CD4-positive, alpha-beta T cell treated with Interleukin-10 for 1 hour (primary cell): Measurements from ENCODE around the gene AVPR1B.

Source experiments
- DNase-seq: peaks from one replicate; pipeline ENCODE4 v3.0.0-alpha.2; 2020

AVPR1B gene, protein sequence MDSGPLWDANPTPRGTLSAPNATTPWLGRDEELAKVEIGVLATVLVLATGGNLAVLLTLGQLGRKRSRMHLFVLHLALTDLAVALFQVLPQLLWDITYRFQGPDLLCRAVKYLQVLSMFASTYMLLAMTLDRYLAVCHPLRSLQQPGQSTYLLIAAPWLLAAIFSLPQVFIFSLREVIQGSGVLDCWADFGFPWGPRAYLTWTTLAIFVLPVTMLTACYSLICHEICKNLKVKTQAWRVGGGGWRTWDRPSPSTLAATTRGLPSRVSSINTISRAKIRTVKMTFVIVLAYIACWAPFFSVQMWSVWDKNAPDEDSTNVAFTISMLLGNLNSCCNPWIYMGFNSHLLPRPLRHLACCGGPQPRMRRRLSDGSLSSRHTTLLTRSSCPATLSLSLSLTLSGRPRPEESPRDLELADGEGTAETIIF

DNA sequence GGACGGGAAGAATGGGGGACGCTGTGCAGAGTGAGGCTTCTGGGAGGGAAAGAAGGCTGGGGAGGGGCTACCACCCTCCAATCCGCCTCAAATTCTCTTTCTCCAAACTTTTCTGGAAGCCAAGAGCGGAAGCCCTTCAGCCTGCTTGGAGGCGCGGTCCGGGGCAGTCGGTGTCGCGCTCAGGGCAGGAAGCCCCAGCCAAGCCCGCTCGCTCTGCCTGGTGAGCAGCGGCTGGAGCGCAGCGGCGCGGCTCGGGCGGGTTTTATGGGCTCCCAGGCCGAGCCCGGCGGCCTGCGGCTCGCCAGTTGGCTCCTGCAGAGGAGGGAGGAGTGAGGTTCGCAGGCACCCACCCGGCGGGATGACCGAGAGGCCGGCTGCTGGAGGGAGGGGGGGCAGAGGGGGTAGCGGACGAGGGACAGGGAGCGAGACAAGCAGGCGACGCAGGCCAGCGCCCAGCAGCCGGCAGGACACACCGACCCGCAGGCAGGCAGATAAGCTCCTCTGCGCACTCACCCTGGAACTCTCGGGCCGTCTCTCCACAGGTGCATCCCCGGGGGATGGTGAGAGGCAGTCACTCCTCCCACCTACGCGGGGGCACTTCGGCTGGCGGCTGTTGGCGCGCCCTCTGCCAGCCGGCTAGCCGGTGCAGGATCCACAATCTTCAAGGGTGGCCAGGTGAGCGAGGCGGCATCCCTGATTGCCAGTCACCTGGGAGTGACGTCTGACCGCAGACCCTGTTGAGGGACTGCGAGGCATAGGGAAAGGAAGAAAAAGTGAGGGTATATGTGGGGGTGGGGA lies at the start of gene AVPR1B:
TSS of gene AVPR1B (minus strand) at position 238 of the 798 bp plus-strand sequence. CDS start 498 bp downstream, outside the sequence.
- no peak for DNase-seq

DNA sequence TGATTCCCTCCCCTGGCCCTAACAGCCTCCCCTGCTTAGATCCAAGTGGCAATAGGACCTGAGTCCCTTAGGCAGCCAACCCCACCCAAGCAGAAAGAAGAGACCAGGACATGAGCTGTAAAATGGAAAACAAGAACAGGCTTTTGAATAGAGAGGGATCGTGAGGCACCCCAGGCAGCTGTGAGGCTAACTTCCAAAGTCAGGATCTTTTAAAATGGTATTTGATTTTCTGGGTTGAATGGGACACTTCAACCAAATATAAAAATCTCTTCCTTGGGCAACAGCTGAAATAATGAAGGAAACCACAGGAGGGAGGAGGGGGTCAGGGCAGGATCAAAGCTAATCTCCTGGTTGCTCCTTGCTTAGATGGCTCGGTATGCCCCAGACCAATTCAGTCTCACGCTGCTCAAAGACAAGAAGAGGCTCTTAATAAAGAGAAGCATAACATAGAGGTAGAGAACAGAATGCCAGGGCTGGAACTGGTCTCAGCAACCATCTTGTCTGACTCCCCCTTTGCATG lies 28.6 kb upstream of the AVPR1B start:
- DNase-seq: no peak

DNA sequence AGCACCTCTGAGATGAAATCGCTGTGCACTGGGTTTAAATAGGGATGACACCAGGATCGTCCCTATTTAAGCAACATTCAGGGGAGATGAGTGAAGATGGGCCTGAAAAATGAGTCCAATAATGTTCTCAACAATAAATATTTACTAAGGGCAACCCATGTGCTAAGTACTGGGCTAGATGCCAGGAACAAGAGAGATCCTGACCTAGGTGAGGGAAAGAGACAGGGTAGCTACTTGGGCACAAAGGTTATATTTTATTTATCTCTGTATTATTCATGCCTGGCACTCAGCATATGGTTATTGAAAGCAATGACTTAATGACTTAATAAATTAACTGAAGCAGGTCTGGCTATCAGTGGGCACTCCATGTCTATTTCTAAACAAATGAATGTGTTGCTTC lies 27.4 kb upstream of the AVPR1B start:
- DNase-seq: no peak

DNA sequence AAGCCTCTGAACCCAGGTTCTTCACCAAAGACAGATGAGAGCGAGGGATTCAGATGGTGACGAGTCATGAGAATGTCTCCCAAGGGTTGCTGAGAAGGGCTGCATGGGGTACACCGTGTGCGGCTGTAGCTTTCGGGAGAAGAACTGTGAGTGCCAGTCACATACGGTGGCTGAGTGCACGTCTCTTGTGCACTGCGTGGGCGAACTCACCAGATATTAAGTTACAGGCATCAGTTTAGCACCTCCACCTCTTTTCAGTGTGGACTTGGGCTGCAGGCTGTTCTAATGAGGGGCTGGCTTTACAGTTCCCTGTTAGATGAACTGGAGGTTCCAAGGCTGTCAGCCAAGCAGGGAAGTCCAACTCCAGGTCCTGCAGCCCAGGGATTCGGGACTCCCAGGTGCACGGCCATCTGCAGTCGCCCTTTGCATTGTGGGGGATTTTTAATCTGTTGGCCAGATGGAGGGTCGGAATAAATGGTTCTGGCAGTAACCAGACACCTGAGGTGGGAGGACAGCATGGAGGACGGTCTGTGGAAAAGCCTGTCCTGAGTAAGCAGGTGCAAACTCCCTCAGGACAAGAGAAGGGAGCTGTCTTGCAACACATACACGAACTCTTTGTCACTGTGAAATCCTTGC lies 26.5 kb upstream of the AVPR1B start:
- no peak for DNase-seq

DNA sequence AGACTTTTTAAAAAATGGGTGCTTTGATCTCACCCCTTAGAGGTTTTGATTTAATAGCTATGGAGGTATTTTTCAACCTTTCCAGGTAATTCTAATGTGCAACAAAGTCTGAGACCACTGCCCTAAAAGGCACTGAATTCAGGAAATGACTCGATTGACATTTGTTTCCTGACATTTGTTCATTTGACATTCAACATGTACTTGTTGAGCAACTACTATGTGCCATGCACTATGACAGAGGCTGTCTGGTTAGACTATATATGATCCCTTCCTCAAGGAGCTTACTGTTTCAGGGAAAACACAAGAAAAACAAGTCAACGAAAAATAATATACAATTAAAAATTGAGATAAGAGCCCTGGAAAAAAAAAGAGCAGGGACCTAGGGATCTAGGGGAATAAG lies 25.6 kb upstream of the AVPR1B start:
- no peak for DNase-seq

DNA sequence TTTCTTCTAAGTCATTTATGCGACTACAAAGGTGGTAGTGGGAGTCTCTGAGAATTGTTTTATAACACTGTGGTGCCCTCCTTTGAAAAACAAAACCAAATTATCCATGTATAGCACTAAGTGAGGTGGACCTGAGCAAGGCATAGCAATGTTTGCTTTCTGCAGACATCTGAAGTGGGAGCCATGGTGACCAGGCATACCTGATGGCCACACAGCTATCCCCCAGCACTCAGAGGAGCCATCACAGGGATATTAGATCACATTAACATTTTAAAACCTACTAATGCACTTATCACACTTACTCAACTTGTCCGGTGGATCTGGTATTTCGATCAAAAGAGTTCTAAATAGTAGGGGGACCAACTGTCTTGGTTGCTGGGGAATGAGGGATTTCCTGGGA lies 24.8 kb upstream of the AVPR1B start:
- no peak for DNase-seq

DNA sequence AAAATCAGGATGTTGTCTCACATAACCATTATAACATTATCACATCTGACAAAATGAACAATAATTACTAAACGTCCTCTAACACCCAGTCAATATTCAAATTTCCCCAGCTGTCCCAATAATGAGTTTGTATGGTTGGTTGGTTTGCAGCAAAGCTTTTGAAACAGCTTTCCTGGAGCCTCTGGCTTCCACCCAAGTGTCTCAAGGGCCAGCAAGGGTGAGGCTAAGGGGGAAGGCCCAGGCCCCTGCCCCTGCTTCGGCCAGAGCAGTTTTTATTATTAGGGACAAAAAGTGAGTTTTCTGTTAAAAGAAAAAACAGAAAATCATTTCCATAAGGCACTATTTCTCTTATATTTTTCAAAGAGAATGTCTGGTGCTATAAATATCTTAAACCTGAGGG lies 19.1 kb upstream of the AVPR1B start:
- DNase-seq: no peak

DNA sequence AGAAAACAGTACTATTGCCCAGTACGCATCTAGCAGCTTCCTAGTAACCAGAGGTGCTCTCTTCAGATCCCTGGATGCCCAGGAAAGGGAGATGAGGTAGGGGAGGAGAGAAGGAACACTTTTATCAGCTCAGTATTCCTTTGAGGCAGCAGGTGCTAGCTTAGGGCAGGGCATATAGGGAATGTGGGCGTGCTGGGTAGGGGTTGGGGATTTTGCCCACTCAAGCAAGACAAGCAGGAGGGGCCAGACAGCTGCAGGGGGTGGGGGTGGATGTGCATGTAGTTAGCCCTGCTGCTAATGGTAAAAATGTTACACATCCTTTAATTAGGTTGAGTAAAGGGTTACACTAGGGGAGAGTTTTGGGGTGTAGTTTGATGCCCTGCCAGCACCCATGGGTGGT lies 18.1 kb upstream of the AVPR1B start:
- DNase-seq: no peak

DNA sequence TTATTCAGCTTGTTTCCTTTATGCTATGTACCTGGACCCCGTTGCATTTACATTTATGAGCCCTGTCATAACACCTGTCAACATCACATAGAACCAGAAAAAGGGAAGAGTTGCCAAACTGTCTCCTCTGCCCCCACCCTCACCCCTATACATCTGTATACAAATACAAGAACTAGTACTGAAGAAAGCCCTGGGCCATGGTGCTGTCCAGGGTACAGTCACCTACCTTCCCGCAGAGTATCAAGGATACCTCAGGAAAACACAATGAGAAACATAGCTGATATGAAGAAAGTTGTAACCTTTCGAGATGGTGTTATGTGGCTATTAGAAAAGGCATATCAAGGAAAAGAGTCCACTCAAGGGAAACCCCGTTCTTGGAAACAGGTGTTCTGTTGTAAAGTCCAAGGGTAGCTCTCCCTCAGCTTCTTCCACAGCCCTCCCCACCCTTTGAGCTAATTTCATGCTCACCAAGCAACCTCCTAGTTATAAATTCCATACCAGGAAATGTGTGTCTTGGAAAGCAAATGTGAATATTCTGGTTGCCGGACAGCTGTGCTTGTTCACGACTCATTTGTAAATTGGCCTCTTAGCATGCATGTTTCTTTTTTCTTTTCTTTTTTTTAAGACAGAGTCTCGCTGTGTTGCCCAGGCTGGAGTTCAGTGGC lies 16.7 kb upstream of the AVPR1B start:
- DNase-seq: no peak

DNA sequence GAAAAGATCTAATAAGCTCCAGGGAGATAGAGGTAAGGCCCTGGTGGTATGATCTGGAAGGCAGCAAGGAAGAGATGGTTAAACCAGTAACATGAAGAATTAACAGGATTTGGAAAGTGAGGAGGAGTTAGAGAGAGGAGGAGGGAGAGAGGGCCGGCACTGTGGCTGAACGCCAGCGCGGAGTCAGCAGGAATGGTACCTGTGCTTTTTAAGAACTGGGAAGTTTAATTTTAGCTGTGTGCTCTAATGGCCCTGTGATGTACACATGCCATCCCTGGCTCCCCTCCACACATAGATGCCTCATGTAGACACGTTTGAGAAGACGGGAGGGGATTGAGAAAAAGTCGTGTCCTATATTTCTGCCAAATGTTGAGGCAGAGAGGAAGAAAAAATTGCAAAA lies 13.8 kb upstream of the AVPR1B start:
- no peak for DNase-seq

DNA sequence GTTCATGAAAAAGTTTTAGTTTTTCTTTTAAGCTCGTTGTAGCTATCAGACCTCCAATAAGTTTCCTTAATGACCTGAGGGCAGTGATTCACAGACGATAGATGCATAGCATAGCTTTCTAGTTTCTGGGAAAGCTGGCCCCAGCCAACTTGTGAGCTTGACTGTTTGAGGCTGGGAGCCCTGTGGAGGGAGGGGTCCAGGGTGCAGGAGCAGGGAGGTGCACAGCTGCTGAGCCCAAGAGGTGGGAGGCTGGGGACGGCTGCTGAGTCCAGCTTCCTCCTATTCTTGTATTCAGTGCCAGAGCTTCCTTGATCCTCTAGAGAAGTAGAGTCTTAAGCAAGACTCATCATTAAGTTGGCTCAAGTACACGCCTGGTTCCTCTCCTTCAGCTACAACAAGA lies 11.0 kb upstream of the AVPR1B start:
- no peak for DNase-seq

DNA sequence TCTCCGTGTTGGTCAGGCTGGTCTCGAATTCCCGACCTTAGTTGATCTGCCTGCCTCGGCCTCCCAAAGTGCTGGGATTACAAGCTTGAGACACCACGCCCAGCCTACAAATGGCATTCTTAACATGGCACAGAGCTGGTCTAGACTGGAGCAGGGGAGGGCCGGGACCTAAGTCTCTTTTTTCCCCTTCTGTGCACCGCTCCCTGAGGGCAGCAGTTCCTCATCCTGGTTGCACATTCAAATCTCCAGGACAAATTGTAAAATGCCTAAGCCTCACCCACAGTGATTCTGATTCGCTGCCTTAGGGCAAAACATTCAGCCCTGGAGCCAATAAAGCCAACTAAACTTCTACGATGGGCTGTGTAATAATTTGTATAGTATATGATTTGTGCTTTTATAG lies 10.1 kb upstream of the AVPR1B start:
- no peak for DNase-seq

DNA sequence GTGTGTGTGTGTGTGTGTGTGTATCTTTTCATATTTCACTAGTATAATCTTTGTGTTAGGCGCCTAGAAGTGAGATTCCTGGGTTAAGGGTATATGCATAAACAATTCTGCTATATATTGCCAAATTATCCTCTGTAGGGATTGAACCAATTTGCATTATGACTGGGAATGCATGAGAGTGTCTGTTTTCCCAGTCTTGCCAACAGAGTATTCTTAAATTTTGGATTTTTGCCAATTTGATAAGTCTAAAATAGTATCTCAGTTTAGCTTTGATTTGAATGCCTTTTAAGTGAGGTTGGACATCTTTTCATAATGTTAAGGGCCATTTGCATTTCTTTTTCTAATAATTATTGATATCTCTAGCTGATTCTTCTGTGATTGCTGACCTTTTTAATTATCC lies 8.2 kb upstream of the AVPR1B start:
- no peak for DNase-seq

DNA sequence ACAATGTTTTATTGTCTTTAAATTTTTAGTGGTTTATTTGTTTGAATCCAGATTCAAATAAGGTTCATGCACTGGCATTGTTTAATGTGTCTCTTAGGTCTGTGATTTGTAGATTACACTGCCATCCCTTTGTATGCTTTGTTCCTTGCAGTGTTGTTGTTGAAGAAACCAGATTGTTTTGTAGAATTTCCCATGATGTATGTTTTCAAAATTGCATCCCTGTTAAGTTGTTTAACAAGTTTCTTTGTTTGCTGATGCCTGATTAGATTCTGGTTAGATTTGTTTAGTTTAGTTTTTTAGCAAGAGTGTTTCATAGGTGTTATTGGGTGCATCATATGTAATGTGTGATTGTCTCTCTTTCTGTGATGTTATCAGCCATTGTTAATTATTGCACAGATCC lies 5.5 kb upstream of the AVPR1B start:
- DNase-seq: no peak

DNA sequence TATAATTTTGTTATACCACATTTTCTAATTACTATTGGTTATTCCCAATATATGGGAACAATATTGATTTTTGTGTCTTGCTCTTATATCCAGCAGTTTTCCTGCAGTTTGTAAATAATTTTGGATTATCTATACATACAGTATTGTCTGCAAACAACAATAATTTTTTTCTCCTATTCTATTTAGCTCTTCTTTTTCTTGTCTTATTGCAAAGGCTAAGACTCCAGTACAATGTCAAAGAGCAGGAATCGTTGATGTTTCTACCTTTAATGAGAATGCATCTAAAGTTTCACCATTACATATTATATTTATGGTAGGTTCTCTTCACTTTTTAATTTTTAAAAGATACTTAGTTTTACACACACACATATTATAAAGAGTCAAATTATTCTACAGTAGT lies 4.1 kb upstream of the AVPR1B start:
- no peak for DNase-seq

DNA sequence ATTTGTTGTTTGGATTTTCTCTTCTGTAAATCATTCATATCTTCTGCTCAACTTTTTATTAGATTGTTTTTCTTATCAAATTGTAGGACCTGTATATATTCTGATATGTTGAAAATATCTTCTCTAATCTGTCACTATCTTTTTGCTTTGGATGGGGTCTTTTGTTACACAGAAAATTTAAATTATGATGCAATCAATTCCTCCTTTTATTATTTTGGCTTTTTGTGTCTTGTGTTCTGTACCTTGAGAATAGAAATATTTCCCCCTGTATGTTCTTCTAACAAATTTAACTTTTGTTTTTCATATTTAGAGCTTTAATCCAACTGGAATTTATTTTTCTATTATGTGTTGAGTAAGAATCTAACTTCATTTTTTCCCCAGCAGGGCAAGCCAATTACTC lies 3.2 kb upstream of the AVPR1B start:
- no peak for DNase-seq

DNA sequence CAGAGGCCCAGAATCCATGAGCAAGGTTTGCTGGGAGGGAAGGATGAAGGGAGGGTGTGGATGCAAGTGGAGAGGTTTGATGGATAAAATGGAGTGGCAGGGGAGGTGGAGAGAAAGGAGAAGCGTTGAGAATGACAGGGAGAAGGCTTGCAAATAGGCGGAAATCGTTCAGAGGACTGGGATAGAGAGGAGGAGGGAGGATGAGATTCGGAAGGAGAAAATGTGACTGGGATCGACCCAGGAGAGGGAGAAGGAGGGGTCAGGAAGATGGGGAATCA lies 376 bp downstream of the AVPR1B start:
- no peak for DNase-seq

DNA sequence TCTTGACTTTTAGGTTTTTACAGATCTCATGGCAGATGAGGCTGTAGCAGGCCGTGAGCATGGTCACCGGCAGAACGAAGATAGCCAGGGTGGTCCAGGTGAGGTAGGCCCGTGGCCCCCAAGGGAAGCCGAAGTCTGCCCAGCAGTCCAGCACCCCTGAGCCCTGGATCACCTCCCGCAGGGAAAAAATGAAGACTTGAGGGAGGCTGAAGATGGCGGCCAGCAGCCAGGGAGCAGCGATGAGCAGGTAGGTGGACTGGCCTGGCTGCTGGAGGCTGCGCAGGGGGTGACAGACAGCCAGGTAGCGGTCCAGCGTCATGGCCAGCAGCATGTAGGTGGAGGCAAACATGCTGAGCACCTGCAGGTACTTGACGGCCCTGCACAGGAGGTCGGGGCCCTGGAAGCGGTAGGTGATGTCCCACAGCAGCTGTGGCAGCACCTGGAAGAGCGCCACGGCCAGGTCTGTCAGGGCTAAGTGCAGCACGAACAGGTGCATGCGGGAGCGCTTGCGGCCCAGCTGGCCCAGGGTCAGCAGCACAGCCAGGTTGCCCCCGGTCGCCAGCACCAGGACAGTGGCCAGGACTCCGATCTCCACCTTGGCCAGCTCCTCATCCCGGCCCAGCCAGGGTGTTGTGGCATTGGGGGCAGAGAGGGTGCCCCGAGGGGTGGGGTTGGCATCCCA lies 856 bp downstream of the AVPR1B start:
- DNase-seq: no peak

DNA sequence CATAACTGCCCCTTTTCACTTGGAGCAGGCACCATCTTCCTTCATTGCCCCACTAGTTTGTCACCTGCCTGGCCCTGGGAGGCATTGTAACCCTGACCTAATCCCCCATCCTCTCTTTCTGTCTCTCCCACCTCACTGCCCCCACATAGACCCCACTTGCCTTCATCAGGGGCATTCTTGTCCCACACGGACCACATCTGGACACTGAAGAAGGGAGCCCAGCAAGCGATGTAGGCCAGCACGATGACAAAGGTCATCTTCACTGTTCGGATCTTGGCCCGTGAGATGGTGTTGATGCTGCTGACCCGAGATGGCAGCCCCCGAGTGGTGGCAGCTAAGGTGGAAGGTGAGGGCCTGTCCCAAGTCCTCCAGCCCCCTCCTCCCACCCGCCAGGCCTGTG lies 1.4 kb downstream of the AVPR1B start:
- no peak for DNase-seq

DNA sequence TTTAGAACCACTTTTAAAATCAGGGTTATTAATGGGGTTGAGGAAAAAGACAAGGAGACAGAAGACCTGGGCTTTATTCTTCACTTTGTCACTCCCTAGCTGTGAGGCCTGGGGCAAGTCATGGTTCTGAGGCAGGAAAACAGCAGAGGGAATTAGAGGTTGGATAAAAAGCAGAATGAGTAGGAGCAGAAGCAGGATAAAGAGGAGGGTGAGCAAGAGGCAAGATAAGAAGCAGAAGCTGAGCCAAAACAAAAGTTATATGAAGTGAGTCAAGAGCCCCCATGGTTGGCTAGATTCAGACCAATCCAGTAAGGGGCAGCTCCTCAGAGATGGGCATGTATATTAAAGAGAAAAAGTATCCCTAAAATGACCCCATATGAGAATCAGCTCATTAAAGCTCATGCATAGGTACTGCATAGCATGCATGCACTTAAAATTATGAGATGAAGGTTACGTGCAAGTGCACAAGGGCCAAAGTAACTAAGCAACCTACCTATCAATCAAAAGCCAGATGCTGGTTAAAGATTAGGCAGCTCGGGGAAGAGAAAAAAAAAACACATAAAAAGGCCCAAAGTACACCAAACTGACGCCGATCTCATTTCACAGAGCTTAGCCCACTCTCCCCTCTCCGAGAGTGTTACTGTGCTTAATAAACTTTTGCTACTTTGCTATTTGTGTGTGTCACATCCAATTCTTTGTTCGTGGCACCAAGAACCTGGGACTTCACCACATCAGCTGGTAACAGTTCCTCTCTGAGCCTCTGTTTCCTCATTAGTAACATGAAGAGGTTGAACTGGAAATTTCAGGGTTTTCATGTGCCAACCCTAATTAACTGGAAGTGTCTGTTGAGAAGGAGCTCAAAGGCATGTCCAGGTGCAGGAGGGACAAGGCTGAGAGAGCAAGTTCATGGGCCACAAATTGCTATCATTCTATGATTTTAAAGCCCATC lies 2.2 kb downstream of the AVPR1B start:
- DNase-seq: no peak

DNA sequence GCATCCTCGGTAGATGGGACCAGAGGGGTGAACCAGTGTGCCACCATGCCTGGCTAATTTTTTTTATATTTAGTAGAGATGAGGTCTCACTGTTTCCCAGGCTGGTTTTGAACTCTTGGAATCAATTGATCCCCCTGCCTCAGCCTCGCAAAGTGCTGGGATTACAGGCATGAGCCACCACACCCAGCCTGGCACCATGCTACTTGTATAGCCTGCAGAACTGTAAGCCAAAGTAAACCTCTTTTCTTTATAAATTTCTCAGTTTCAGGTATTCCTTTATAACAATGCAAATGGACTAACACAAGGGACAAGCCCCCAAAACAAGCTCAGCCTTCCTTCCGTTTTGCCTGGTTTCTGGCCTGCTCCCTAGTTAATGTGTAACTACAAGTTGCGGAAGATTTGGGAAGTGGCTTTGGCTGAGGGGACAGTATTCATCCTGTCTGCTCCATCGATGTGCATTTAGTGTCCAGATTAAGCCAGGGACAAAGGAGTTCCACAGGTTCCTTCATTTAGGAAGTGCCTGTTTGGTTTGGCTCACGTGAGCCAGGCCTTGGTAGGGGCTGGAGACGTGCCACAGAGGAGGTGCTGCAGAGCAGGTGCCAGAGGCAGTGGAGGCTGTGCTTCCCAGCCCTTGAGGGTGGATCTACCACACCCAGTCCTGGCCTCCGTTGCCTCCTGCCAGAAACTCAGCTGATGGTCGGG lies 4.4 kb downstream of the AVPR1B start:
- no peak for DNase-seq
